Common myeloid progenitor, CD34-positive (primary cell): ENCODE results near the gene HOXA9.

Experiments used
- CTCF ChIA-PET: fragments of 350-600 bp; sonication (Branson Sonifier 250); formaldehyde crosslinking; loops from one replicate; lab custom pipeline; 2021; ENCODE audit warnings: antibody characterized with exemption; lab: Charles Lee
- POLR2A ChIA-PET: fragments of 350-600 bp; sonication (Branson Sonifier 250); formaldehyde crosslinking; loops from one replicate; lab custom pipeline; 2021; ENCODE audit warnings: antibody characterized with exemption; lab: Charles Lee
- DNase-seq, 3 donors: peaks; one replicate each; pipeline versions ENCODE4 v3.0.0 to v3.0.0-alpha.2; 2013
- H3K27ac ChIP-seq, 2 experiments: 1 replicate in 1 of 2; 2 replicates in 1 of 2; pipeline ENCODE4 v1.7.0; 2013; ENCODE audit warnings: inconsistent platforms in 2 of 2, low read length in 2 of 2, mild to moderate bottlenecking in 2 of 2, low read depth in 1 of 2, moderate library complexity in 1 of 2; ENCODE audit not compliant: severe bottlenecking in 2 of 2, insufficient read depth in 1 of 2, poor library complexity in 1 of 2
- H3K27me3 ChIP-seq, 5 experiments: replicated peaks in 2 of 5; 1 replicate in 3 of 5; 2 replicates in 2 of 5; pipeline versions ENCODE4 v1.6.1 to v1.7.0; 2013; ENCODE audit warnings: low read length in 4 of 5, mild to moderate bottlenecking in 2 of 5, moderate library complexity in 2 of 5, inconsistent platforms in 1 of 5; ENCODE audit not compliant: insufficient read depth in 5 of 5, control insufficient read depth in 4 of 5
- H3K36me3 ChIP-seq, 4 experiments: 1 replicate in 2 of 4; 2 replicates in 2 of 4; pipeline versions ENCODE4 v1.6.1 to v1.7.0; 2013; ENCODE audit warnings: low read length in 3 of 4, control low read depth in 1 of 4, mild to moderate bottlenecking in 1 of 4; ENCODE audit not compliant: control insufficient read depth in 4 of 4, insufficient read depth in 4 of 4
- H3K4me1 ChIP-seq, 4 experiments: 1 replicate in 3 of 4; 2 replicates in 1 of 4; pipeline versions ENCODE4 v1.6.1 to v1.7.1; 2013; ENCODE audit warnings: low read length in 3 of 4, mild to moderate bottlenecking in 3 of 4, control low read depth in 1 of 4, inconsistent platforms in 1 of 4, moderate library complexity in 1 of 4; ENCODE audit not compliant: control insufficient read depth in 4 of 4, insufficient read depth in 4 of 4; ENCODE audit errors: control extremely low read depth in 1 of 4
- H3K4me3 ChIP-seq, 7 experiments: 1 replicate in 4 of 7; 2 replicates in 3 of 7; pipeline versions ENCODE4 v1.5.1 to v1.7.0; 2013; ENCODE audit warnings: mild to moderate bottlenecking in 7 of 7, low read length in 6 of 7, moderate library complexity in 6 of 7, inconsistent platforms in 2 of 7, low read depth in 2 of 7, control low read depth in 1 of 7; ENCODE audit not compliant: insufficient read depth in 4 of 7, control insufficient read depth in 1 of 7; ENCODE audit errors: extremely low read depth in 1 of 7
- H3K9me3 ChIP-seq, 5 experiments: 1 replicate in 4 of 5; 2 replicates in 1 of 5; pipeline versions ENCODE4 v1.6.1 to v1.7.1; 2013; ENCODE audit warnings: low read length in 4 of 5, mild to moderate bottlenecking in 2 of 5, inconsistent platforms in 1 of 5, low read depth in 1 of 5, moderate library complexity in 1 of 5; ENCODE audit not compliant: control insufficient read depth in 4 of 5, insufficient read depth in 2 of 5; ENCODE audit errors: control extremely low read depth in 1 of 5
- WGBS: methylation state at CpG from one replicate; pipeline ENCODE4 v1.1.5; 2013; ENCODE audit not compliant: insufficient coverage; 5-methylcytosine and 5-hydroxymethylcytosine counted together

Gene HOXA9

GRCh38 chr7:27174874-27175625 is 9.7 kb upstream of the HOXA9 start:
- H3K9me3 ChIP-seq, result no peaks in the 10 kb centered on the region
- H3K27me3 ChIP-seq, result peaks cover 0 to 20% (median 0%) of the 10 kb centered on the region in 5 experiments
- no peak overlapping the region for H3K27ac ChIP-seq
- POLR2A ChIA-PET, result no interaction called here
- peaks cover 4 to 43% (median 28%) of the 10 kb centered on the region in 4 experiments for H3K4me1 ChIP-seq
- 92% methylated on average over 8 of the region's 12 CpGs for WGBS
- CTCF ChIA-PET, result interaction anchor here (0.7 to 11.1 kb wide), 11 partner anchors 8 to 1310 kb away, joined by 3 to 84 read pairs (median 4); partner anchors contain the start of gene HOXA11
- peak overlapping the region in 4 of 7 experiments; percentile 78 to 100 (median 94) for H3K4me3 ChIP-seq
- DNase-seq, result no peak
- H3K36me3 ChIP-seq, result peaks cover 0 to 19% (median 4%) of the 10 kb centered on the region in 4 experiments

- peak in 2 of 3 donors; percentile 68 to 73 for DNase-seq
- Histone ChIP-seq H3K4me1 (peaks cover 4 to 38% (median 23%) of the 10 kb centered on the region in 4 experiments), H3K27ac (peak within 1 kb of the TSS; percentile 92 to 96), H3K27me3 (peaks cover 0 to 16% (median 0%) of the 10 kb centered on the region in 5 experiments), H3K36me3 (peaks cover 0 to 20% (median 4%) of the 10 kb centered on the region in 4 experiments), H3K9me3 (no peaks in the 10 kb centered on the region), H3K4me3 (peak within 1 kb of the TSS; percentile 78 to 100 (median 85))
- ChIA-PET POLR2A (interaction anchor here (2.7 kb wide), 1 partner anchor 12 kb away, joined by 17 read pairs; no protein-coding TSS in a partner anchor), CTCF (interaction anchor here (0.8 to 11.1 kb wide), 9 partner anchors 9 to 1309 kb away, joined by 3 to 84 read pairs (median 5); no protein-coding TSS in a partner anchor)
- 3% methylated on average over 75 of the region's 82 CpGs for WGBS
These were observed 8.9 kb upstream of the HOXA9 start, which contains the start of gene HOXA10 for GRCh38 chr7:27173956-27174873. Gene HOXA10, minus strand, starts transcription at chr7:27174320. Its CDS starts 14 bp downstream, at chr7:27174306.

- H3K36me3 ChIP-seq, result peaks cover 0 to 25% (median 4%) of the 10 kb centered on the region in 4 experiments
- peaks cover 0 to 11% (median 0%) of the 10 kb centered on the region in 5 experiments for H3K27me3 ChIP-seq
- POLR2A ChIA-PET, result interaction anchor here (0.6 to 2.7 kb wide), 3 partner anchors 12 to 506 kb away, joined by 3 to 17 read pairs (median 3); no protein-coding TSS in a partner anchor
- H3K4me1 ChIP-seq, result peaks cover 4 to 43% (median 23%) of the 10 kb centered on the region in 4 experiments
- H3K27ac ChIP-seq, result peak overlapping the region; percentile 92 to 96
- CTCF ChIA-PET, result interaction anchor here (0.9 to 11.1 kb wide), 10 partner anchors 11 to 805 kb away, joined by 3 to 84 read pairs (median 3); no protein-coding TSS in a partner anchor
- peak in 2 of 3 donors; percentile 77 to 85 for DNase-seq
- H3K9me3 ChIP-seq, result no peaks in the 10 kb centered on the region
- peak overlapping the region; percentile 78 to 100 (median 85) for H3K4me3 ChIP-seq
- under 1% methylated on average over 40 of the region's 59 CpGs for WGBS
These were observed 8.2 kb upstream of the HOXA9 start for GRCh38 chr7:27173511-27173955.

GRCh38 chr7:27172823-27173510 is 7.6 kb upstream of the HOXA9 start:
- Histone ChIP-seq H3K27ac (peak overlapping the region; percentile 92 to 96), H3K9me3 (no peaks in the 10 kb centered on the region), H3K4me1 (peaks cover 4 to 48% (median 27%) of the 10 kb centered on the region in 4 experiments), H3K36me3 (peaks cover 0 to 30% (median 4%) of the 10 kb centered on the region in 4 experiments), H3K27me3 (peaks cover 0 to 7% (median 0%) of the 10 kb centered on the region in 5 experiments), H3K4me3 (peak overlapping the region; percentile 78 to 100 (median 85))
- POLR2A ChIA-PET, result interaction anchor here (0.6 to 2.7 kb wide), 3 partner anchors 11 to 505 kb away, joined by 3 to 17 read pairs (median 3); no protein-coding TSS in a partner anchor
- WGBS, result 0% methylated on average over 55 of the region's 58 CpGs
- CTCF ChIA-PET, result interaction anchor here (0.8 to 11.1 kb wide), 10 partner anchors 11 to 804 kb away, joined by 3 to 84 read pairs (median 4); partner anchors contain the start of gene HOXA7
- DNase-seq, result no peak

GRCh38 chr7:27172315-27172774 is 7.0 kb upstream of the HOXA9 start:
- no peak for DNase-seq
- Histone ChIP-seq H3K9me3 (no peaks in the 10 kb centered on the region), H3K27ac (peak overlapping the region; percentile 92 to 96), H3K4me1 (peaks cover 8 to 54% (median 33%) of the 10 kb centered on the region in 4 experiments), H3K27me3 (peaks cover 0 to 2% (median 0%) of the 10 kb centered on the region in 5 experiments), H3K36me3 (peaks cover 0 to 34% (median 4%) of the 10 kb centered on the region in 4 experiments), H3K4me3 (peak overlapping the region; percentile 78 to 100 (median 85))
- WGBS, result 0% methylated on average over 10 of the region's 10 CpGs
- ChIA-PET POLR2A (interaction anchor here (2.4 to 2.7 kb wide), 2 partner anchors 10 to 15 kb away, joined by 6 to 17 read pairs; no protein-coding TSS in a partner anchor), CTCF (interaction anchor here (0.8 to 11.1 kb wide), 9 partner anchors 10 to 800 kb away, joined by 3 to 84 read pairs (median 4); partner anchors contain the start of gene HOXA7)
